AML-193 (cell line): ENCODE measurements around the gene GTF2H3.
"Not testable (repeated sequence)": the region's sequence is repeated elsewhere in the genome, so short reads cannot be mapped to it uniquely, and the experiment has no call there.

Experiments
- DNase-seq, 2 experiments: peaks; one replicate each; lab custom pipeline; 2025; lab: John Stamatoyannopoulos, UW

GTF2H3 gene

GRCh38 chr12:123633379-123634141 is at the start of gene GTF2H3, which contains the start of gene EIF2B1:
Gene GTF2H3 (plus strand): TSS chr12:123633829. CDS start chr12:123633860, 31 bp downstream.
Gene EIF2B1 (minus strand): TSS chr12:123633686. CDS start chr12:123633557, 129 bp downstream.
- peak; percentile 93 to 94 for DNase-seq

GRCh38 chr12:123591702-123592481 is 41.7 kb upstream of the GTF2H3 start:
- no peak for DNase-seq

GRCh38 chr12:123595729-123596128 is 37.9 kb upstream of the GTF2H3 start:
- no peak for DNase-seq

- no peak for DNase-seq
These were observed 36.5 kb upstream of the GTF2H3 start for GRCh38 chr12:123597100-123597499.

- DNase-seq = no peak
These were observed 35.1 kb upstream of the GTF2H3 start for GRCh38 chr12:123598522-123598921.

GRCh38 chr12:123599310-123599709 is 34.3 kb upstream of the GTF2H3 start:
- DNase-seq = no peak

GRCh38 chr12:123599721-123600120 is 33.9 kb upstream of the GTF2H3 start:
- no peak for DNase-seq

GRCh38 chr12:123601602-123602489 is 31.8 kb upstream of the GTF2H3 start, which contains the start of gene DDX55:
Gene DDX55 (plus strand): TSS chr12:123602099. CDS start chr12:123602149, 50 bp downstream.
- DNase-seq = peak; percentile 69 to 81

GRCh38 chr12:123602651-123603195 is 30.9 kb upstream of the GTF2H3 start:
- peak; percentile 5 to 42 for DNase-seq

- not testable (repeated sequence) for DNase-seq
These were observed 30.1 kb upstream of the GTF2H3 start for GRCh38 chr12:123603495-123603894.

- no peak for DNase-seq
These were observed 25.9 kb upstream of the GTF2H3 start for GRCh38 chr12:123607756-123608155.

GRCh38 chr12:123608182-123608581 is 25.4 kb upstream of the GTF2H3 start:
- DNase-seq = no peak

GRCh38 chr12:123614110-123614509 is 19.5 kb upstream of the GTF2H3 start:
- no peak for DNase-seq

- DNase-seq = no peak
These were observed 19.1 kb upstream of the GTF2H3 start for GRCh38 chr12:123614531-123614930.

GRCh38 chr12:123617144-123617543 is 16.5 kb upstream of the GTF2H3 start:
- no peak for DNase-seq

GRCh38 chr12:123617580-123617979 is 16.0 kb upstream of the GTF2H3 start:
- no peak for DNase-seq

GRCh38 chr12:123621101-123621500 is 12.5 kb upstream of the GTF2H3 start:
- no peak for DNase-seq

- DNase-seq = no peak
These were observed 11.8 kb upstream of the GTF2H3 start for GRCh38 chr12:123621619-123622530.

- DNase-seq = no peak
These were observed 523 bp downstream of the GTF2H3 start for GRCh38 chr12:123634142-123634561.

- DNase-seq = no peak
These were observed 10.3 kb downstream of the GTF2H3 start for GRCh38 chr12:123643911-123644310.
